ENCODE data around the gene TOX2.

Gene TOX2

GRCh38 chr20:43982016-43982415 lies 67.4 kb downstream of the TOX2 start:
- DNase-seq: no peak

GRCh38 chr20:43982886-43983285 lies 68.2 kb downstream of the TOX2 start:
- no peak for DNase-seq

- peak; percentile 10 for DNase-seq
These were observed 68.7 kb downstream of the TOX2 start for GRCh38 chr20:43983359-43983758.

- no peak for DNase-seq
These were observed 69.3 kb downstream of the TOX2 start for GRCh38 chr20:43983904-43984361.

- DNase-seq: no peak
These were observed 69.9 kb downstream of the TOX2 start for GRCh38 chr20:43984587-43984986.

DNA sequence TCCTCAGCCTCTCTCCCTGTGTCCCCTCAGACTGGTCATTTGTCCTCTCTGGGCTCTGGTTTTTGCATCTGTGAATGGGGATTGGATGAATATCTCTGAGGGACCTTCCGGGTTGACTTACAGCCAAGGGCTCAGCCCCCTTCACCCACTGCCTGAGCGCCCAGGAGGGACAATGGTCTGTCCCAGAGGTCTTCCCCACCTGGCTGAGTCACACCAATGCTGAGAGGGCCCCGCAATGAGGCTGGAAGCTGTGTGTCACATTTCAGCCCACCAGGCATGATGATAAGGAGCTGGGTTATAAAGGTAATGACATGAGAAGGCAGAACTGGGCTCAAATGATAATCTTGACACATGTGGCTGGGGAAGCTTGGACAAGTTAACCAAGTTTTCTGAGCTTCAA lies 70.5 kb downstream of the TOX2 start:
- no peak for DNase-seq

GRCh38 chr20:43985608-43986316 lies 71.1 kb downstream of the TOX2 start:
- no peak for DNase-seq

GRCh38 chr20:43987018-43987417 lies 72.4 kb downstream of the TOX2 start:
- DNase-seq: no peak

DNA sequence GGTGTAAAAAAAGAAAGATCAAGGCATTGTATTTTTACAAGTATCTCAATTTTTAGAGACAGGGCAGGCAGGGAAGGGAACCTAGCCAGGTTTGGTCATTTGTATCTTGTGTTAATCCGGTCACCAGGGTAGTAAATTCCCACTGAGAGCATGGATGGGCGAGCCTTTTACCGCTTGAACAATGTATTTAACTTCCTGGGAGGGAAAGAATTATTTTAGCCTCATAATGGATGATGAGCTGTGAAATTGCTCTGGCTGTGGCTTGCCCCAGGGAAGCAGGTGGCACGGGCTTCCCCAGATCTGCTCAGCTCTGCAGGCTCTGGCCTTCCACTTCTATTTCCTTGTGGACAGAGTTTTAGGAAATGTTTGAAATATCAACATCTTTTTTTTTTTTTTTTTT lies 72.9 kb downstream of the TOX2 start:
- DNase-seq: no peak

DNA sequence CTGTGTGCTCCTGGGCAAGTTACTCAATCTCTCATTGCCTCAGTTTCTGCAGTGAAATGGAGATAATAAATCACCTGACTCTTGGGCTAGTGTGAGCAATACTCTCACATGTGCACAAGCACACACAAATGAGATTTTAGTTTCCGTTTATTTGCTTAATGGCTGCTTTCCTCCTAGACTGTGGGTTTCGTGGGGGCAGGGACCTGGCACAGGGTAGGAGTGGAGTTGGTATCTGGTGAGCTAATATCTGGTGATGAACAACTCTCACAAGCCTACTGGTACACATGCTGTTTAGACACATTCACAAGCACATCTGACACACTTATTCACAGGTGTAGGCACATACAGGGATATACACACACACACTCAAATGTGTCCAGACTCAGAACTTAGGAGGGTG lies 73.8 kb downstream of the TOX2 start:
- no peak for DNase-seq

DNA sequence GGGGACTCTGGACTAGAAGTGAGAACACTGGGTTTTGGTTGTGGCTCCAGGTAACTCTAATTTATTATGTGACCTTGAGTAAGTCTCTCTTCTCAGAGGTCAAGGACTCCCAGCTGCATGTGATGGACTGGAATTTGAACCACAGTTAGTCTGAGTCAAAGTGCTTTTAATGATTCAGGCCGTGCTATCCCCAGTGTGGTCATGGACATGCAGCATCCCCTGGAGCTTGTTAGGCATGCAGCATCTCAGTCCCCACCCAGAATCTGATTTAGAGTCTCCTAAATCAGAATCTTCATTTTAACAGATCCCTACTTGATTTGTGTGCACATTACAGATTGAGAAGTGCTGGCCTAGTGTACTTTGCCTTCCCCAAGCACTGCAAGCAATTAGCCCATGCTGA lies 74.2 kb downstream of the TOX2 start:
- DNase-seq: no peak

DNA sequence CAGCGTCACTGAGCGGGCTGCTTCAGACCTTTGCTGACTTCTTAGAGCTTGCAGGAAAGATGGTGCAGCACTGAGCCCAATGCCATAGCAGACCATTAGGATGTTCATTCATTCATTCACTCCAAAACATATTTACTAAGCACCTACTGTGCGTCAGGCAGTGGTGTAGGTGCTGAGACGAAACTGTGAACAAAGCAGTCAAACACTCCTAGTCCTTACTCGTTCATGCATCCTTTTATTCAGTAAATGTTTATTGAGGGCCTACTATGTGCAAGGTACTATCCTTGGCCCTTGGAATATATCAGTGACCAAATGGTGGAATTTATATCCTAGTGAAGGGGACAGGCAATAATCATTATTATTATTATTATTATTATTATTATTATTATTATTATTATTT lies 76.6 kb downstream of the TOX2 start:
- DNase-seq: no peak

DNA sequence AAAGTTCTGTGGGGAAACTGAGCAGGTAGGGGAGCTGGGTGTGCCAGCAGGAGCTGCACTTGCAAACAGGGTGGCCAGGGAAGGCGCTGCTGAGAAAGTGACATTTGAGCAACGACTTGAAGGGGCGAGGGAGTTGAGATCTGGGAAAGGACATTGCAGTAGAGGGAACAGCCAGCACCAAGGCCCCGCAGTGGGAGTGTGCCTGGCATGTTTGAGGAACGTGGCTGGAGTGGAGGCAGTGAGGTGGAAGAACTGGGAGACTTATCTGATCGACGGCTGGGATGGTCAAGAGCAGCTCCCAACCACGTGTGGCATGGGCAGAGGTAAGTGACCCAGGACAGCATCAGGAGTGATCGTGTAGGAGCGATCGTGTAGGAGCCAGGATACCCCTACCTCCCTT lies 77.3 kb downstream of the TOX2 start:
- no peak for DNase-seq

GRCh38 chr20:43992885-43993284 lies 78.2 kb downstream of the TOX2 start:
- no peak for DNase-seq

GRCh38 chr20:43993560-43993959 lies 78.9 kb downstream of the TOX2 start:
- no peak for DNase-seq

GRCh38 chr20:43994486-43995100 lies 79.9 kb downstream of the TOX2 start:
- DNase-seq: no peak

- DNase-seq: no peak
These were observed 81.0 kb downstream of the TOX2 start for GRCh38 chr20:43995645-43996044.

GRCh38 chr20:43996240-43996930 lies 81.7 kb downstream of the TOX2 start:
- no peak for DNase-seq

GRCh38 chr20:43999848-44000247 lies 85.2 kb downstream of the TOX2 start:
- no peak for DNase-seq

DNA sequence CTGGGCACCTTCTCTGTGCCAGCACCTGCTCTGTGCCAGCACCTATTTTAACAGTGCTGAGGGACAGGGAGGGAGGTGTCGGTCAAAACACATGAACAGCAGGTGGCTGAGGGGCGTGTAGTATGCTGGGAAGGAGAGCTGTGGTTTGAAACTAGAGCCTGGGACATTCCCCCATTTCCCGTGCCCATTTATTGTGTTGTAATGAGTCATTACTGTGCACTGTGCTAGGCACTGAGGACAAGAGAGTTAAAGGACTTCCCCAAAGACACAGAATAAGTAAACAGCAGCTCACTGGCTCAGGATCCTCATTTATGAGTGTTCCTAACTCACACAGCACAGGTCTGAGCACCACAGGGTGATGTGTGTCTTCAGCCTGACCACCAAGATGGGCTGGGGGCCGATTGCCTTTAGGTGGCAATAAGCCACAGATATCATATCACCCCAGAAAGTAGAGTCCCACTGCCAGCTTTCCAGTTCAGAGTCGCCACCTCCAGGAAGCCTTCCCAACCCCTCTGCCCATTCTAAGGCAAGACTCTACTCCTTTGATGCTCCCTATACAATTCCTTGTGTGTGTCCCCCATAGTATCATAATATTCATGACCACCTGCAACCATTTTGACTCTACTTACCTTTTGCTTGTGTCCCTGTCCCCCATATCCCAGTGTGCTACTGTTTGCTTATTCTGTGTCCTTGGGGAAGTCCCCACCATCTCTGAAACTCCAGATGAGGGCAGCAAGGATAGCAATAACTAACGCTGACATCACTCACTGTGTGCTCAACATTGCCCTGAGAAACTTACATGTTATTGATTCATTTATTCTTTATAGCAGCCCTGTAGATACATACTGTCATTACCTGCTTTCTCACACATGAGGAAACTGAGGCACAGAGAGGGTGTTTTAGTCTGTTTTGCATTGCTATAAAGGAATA lies 87.3 kb downstream of the TOX2 start:
- no peak for DNase-seq

DNA sequence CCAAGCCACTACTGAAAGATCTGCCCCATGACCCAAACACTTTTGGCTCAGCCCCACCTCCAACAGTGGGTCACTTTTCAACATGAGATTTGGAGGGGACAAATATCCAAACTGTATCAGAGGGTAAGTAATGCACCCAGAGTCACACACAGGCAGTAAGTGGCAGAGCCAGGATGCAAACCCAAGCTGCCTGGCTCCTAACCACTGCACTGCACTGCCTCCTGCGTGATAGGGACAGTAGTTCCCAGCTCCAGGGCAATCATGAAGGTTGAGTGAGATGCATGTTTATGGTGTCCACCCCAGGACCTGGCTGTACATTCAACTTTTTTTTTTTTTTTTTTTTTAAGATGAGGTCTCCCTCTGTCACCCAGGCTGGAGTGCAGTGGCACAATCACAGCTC lies 88.2 kb downstream of the TOX2 start:
- no peak for DNase-seq

DNA sequence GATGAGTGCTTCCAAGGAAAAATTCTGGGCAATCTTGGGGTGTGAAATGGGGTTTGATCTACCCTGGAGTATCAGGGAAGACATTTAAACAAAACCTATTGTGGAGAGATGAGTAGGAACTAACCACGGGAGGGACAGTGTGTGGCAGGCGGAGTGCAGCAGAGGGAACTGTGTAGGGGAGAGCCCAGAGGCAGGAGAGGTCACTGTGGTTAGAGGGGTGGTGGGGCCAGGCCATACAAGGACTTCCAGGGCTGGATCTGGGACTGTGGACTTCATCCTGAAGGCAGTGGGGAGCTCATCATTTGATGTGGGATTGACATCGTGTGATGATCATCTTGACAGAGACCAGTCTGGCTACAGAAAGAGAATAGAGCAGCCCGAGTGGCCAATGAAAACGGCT lies 89.0 kb downstream of the TOX2 start:
- DNase-seq: no peak

GRCh38 chr20:44004306-44004915 lies 89.8 kb downstream of the TOX2 start:
- DNase-seq: no peak

Data from NCI-H146 (cell line).